IPS DF 4.7 (cell line): Measurements from ENCODE around the gene CHST14.

Experiments
- DNase-seq: peaks from one replicate; pipeline ENCODE4 v3.0.0-alpha.2; 2013; ENCODE audit warnings: low spot score; ENCODE audit errors: extremely low read depth

CHST14 gene, protein sequence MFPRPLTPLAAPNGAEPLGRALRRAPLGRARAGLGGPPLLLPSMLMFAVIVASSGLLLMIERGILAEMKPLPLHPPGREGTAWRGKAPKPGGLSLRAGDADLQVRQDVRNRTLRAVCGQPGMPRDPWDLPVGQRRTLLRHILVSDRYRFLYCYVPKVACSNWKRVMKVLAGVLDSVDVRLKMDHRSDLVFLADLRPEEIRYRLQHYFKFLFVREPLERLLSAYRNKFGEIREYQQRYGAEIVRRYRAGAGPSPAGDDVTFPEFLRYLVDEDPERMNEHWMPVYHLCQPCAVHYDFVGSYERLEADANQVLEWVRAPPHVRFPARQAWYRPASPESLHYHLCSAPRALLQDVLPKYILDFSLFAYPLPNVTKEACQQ

GRCh38 chr15:40470423-40471104 is at the start of gene CHST14:
Gene CHST14 (plus strand): TSS chr15:40470984. CDS start chr15:40471214, 230 bp downstream.
- no peak for DNase-seq

DNA sequence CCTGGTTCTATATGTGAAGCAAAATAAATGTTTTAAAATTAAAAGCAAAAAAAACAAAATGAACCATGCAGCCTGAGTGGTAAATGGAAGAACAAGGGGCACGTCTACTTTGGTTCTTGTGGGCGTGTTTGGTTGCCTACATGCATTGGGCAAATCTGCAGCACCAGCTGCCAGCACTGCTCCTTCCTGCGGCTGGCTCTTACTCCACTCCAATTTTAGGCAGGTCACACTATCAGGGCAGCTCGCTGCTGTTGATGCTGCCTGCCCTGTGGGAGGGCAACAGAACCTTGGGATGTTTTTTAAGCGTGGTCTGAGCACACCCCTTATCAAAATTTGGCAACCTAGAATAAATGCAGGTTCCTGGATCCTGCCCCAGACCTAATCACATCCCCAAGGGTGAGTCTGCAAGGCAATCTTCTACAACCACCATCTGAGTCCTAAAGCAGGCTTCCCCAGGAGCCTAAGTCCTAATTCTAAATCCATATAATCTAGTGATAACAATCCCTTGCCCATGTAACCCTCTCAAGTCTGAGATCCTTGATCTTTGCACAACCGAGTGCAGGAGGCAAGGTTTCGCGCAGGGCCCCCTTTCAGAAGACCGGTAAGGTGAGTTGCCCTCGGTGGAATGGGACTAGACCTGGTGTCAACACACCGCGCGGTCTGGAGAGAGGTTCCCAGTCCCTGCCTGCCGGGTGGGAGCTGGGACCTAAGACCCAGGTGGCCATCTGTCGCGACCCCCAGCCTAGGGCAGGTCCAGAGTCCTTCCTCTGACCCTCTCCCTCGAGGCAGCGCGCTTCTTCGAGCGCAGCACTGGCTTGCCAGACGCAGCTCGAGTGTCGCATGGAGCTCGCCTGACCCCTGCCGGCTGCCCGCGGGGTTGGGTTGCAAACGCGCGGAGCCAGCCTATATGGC is 49.3 kb upstream of the CHST14 start:
- no peak for DNase-seq

DNA sequence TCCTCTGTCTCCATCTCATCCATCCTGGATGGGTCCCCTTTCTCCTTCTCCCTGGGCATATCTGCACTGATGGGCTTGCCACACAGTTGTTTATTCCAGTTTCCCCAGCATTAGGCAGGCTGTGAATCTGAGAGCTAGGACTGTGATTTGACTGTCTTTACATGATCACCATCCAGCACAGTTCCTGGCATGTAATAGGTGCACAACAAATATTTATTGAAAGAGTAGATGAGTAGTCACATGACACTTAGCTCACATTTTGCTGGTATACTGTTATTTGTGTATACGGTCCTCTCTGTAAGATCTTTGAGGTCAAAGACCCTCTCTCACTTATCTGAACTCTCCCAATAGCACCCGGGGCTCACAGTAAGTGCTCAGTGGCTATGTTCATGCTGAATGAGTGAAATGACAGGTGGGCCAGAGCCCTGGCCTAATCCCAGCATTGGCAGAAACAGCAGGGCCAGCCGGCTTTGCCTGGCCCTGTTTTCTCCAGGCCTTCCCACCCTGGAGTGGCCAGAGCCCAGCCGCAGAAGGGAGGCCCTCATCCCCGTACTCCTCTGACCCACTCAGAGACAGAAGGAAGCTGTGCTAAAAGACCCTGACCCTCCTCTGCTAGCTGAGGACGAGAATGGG is 46.2 kb upstream of the CHST14 start:
- DNase-seq, result no peak

GRCh38 chr15:40425681-40426080 is 45.1 kb upstream of the CHST14 start:
- no peak for DNase-seq

GRCh38 chr15:40427188-40427587 is 43.6 kb upstream of the CHST14 start:
- DNase-seq, result no peak

GRCh38 chr15:40428185-40428584 is 42.6 kb upstream of the CHST14 start:
- DNase-seq, result no peak

GRCh38 chr15:40429068-40429710 is 41.6 kb upstream of the CHST14 start:
- DNase-seq, result no peak

- DNase-seq, result no peak
Observed at GRCh38 chr15:40430271-40430805, 40.4 kb upstream of the CHST14 start.

DNA sequence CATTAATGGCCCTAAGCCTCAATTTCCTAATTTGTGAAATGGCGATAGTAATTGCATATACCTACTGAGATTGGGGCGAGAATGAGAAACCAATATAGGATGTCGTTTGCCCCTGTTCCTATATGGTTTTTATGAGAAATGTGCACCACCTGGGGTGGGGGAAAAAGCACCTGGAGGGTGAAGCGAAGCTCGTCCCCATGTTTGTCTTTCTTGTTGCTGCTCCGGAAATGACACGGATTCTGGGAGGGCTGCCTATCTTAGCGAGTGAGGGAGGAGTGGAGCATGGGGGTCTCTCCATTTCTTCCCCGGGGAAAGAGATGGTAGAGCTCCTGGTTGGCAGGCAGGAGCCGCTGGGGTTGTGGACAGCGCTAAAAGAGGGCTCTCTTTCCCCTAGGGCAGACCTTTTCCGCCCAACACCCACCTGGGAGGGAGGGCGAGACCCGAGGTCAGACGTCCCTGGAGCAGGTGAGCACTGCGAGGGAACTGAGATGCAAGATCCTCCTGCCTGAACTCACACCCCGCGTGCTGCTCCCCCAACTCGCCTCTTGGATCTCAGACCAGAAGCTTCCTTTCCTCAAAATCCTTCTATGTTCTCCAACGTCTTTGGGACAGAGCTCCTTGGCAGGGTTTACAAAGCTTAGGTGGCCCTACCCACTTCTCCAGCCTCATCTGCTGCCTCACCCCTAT is 35.6 kb upstream of the CHST14 start:
- no peak for DNase-seq

DNA sequence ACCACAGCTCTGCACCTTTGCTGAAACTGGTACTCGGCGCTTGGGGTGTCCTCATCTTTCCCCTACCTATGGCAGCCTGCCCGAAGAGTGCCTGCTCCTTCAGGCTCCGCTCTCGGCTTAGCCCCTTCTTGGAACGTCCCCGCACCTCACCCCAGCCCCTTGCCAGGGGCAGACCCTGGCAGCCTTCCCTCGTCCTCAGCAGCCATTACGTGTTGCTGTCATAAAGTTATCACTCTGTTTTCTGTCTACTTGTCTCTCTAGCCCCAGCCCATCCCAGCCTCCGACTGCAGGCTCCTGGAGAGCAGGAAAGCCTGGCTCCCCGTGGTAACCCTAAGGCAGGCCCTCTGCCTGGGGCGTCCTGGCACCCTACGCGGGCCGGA is 35.1 kb upstream of the CHST14 start:
- no peak for DNase-seq

DNA sequence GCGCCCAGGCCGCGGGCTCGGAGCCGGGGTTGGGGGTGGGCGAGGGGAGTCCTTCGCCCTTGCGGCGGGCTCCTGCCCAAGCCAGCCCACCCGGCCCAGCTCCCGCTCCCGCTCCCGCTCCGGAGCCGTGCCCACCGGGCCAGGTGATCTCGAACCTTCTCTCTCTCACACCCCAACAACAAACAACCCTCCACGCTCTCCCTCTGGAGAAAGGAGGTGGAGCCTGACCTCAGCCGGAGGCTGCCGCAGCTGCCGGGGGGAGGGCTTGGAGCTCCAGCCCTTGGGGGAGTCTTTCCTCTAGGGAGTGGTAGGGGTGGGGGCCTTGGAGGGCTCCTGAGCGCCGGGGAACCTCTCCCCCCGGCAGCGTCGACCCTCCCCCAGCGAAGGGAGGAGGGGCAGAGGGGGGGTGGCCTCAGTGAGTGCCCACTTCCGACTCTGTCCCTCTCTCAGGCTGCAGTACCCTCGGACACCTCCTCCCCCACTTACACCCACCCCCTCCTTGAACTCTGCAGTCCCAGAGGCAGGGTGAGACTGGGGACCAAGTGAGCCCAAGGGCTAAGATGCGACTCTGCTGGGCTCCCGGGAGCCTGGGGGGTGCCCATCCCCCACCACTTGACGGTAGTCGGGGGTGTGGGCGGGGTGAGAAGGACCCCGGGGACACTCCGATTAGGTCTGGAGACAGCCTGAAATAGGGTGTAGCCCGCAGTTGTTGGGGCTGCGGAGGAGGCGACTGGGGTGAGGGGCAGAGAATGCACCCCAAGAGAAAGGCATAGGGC is 34.5 kb upstream of the CHST14 start:
- DNase-seq, result no peak

- DNase-seq, result no peak
Observed at GRCh38 chr15:40436892-40437751, 33.7 kb upstream of the CHST14 start.

GRCh38 chr15:40437752-40438687 is 32.8 kb upstream of the CHST14 start:
- DNase-seq, result no peak

- no peak for DNase-seq
Observed at GRCh38 chr15:40438712-40439111, 32.1 kb upstream of the CHST14 start.

DNA sequence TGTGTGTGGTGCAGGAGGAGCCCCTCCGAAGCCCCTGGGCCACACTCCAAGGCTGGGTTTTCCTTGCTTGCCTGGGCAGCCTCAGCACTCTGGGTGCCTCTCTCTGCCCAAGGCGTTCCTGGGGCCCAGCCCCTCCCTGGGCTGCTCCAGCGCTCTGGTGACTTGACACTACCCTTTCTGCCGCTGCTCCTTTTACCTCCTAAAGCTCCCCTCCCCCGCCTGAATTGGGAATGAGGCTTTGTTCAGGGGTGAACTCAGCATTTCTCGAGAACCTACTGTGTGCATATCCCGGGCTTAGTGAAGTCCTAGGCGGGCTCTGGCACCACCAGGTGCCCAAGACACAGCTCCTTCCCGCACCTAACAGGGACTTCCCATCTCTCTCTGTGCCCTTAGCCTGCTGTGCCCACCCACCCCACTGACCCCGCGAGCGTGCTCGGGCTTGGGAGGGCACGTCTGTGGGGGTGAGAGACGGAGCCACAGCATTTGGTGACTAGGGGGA is 31.3 kb upstream of the CHST14 start:
- DNase-seq, result peak; percentile 62

DNA sequence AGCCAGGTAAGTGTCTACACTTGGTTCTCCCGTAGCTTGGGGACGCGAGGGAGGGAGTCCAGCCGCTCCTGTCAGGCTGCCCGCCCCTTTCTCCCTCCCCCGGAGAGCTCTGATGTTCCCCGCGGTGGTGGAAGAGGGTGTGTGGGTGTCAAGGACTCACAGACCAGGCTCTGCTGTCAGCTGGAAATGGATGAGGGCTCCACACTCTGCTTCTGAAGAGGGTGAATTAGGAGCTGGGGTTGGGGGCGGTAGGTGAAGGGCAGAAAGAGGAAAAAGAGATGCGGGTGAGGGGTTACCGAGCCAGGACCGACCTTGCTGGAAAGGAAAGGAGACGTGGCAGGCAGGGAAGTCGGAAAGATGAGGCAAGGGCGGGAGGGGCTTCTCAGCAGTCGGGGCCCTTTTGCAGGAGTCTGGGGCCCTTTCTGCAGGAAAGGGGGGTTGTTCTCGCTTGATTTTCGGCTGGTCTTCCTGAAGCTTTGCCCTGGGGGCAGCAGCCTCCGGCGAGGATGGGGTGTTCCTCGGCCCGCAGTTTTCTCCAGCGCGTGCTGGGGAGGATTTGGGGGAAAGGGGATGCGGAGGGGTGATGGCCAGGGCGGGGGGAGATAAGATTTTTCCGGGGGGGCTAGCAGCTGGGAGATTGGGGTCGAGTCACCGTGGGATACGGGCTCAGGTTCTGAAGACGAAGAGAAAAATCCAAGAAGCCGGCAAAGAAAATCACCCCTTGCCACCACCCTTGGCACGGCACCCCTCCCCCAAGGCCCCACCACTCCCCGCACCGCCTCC is 30.6 kb upstream of the CHST14 start:
- no peak for DNase-seq
